Erythroblast (primary cell): ENCODE data around the gene ADAMTS16.

Experiments used
- GATA1 ChIP-seq: IDR thresholded peaks from 2 replicates; pipeline ENCODE4 v1.6.1; 2011; ENCODE audit warnings: low read depth, mild to moderate bottlenecking, control low read depth, low read length, moderate library complexity
- POLR2A ChIP-seq: IDR thresholded peaks from 2 replicates; pipeline ENCODE4 v1.6.1; 2011; ENCODE audit warnings: mild to moderate bottlenecking, low read length

DNA sequence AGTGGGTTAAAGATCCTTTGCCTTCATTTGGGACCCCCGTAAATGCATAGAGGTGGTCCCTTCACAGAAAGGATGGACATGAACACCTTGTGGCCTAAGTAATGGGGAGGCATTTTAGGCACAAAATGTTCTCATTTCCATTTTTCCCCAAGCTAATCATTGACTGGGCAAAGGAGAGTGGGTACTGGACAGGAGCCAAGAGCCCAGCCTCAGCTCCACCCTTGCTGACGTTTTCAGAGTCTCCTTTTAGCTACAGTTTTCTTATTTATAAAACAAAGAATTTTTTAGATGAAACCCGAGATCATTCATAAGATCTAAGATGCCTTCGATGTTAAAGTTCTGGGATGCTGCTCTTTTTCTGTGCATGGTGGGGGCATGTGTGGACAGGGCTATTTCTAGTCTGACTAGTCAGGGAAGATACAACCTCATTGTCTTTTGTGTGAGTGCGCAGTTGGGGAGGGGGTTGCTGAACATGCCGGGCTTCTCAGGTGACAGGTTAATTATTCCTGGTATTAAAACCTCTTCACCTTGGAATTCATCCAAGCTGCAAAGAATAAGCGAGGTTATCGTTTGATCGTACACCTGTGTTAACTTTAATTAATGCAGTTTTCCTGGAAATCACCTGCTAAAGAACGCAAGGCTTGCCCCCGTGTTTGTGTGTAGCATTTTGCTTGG, 48.4 kb downstream of the ADAMTS16 start:
- TF ChIP-seq POLR2A (no peak), GATA1 (no peak)
